GM08714 (cell line): ENCODE results near the gene WDR72.

Experiments
- H3K4me3 ChIP-seq: fragments of 200-500 bp; sonication (Bioruptor generic); 2 replicates; pipeline ENCODE4 v1.5.1; 2014; ENCODE audit warnings: mild to moderate bottlenecking, low read length, inconsistent platforms
- ZNF274 ChIP-seq: IDR thresholded peaks from 2 replicates; pipeline ENCODE4 v1.6.1; 2012; ENCODE audit warnings: mild to moderate bottlenecking, low read depth, low read length

WDR72 gene

GRCh38 chr15:53498996-53499395 is 260.5 kb downstream of the WDR72 start:
- TF ChIP-seq ZNF274: no peak
- no peak overlapping the region for H3K4me3 ChIP-seq

GRCh38 chr15:53490341-53490740 is 269.1 kb downstream of the WDR72 start:
- no peak for TF ChIP-seq ZNF274
- no peak overlapping the region for H3K4me3 ChIP-seq

- H3K4me3 ChIP-seq: no peak overlapping the region
- TF ChIP-seq ZNF274: no peak
Measured at GRCh38 chr15:53482055-53482454, 277.4 kb downstream of the WDR72 start.

GRCh38 chr15:53477981-53478766 is 281.3 kb downstream of the WDR72 start:
- no peak overlapping the region for H3K4me3 ChIP-seq
- no peak for TF ChIP-seq ZNF274

- no peak overlapping the region for H3K4me3 ChIP-seq
- TF ChIP-seq ZNF274: no peak
Measured at GRCh38 chr15:53473886-53474285, 285.6 kb downstream of the WDR72 start.

GRCh38 chr15:53473435-53473834 is 286.0 kb downstream of the WDR72 start:
- TF ChIP-seq ZNF274: no peak
- H3K4me3 ChIP-seq: no peak overlapping the region

- H3K4me3 ChIP-seq: no peak overlapping the region
- TF ChIP-seq ZNF274: no peak
Measured at GRCh38 chr15:53472883-53473282, 286.6 kb downstream of the WDR72 start.

- no peak for TF ChIP-seq ZNF274
- no peak overlapping the region for H3K4me3 ChIP-seq
Measured at GRCh38 chr15:53472210-53472609, 287.3 kb downstream of the WDR72 start.

- H3K4me3 ChIP-seq: no peak overlapping the region
- no peak for TF ChIP-seq ZNF274
Measured at GRCh38 chr15:53470743-53471142, 288.7 kb downstream of the WDR72 start.

GRCh38 chr15:53469422-53469821 is 290.0 kb downstream of the WDR72 start:
- H3K4me3 ChIP-seq: no peak overlapping the region
- TF ChIP-seq ZNF274: no peak
